Subcutaneous adipose tissue (tissue), 4 donors: ENCODE measurements around the gene RAB3IL1. TPM values are rescaled to one million over a fixed set of nuclear protein-coding genes. Genes with fewer than 3 reads are reported as not detected.

Experiments used
- total RNA-seq, 4 donors: library from RNA; depleted of rRNA; stranded (reverse); fragments of >200 nt; gene quantifications; one replicate each; pipeline ENCODE4 v1.1.0, GENCODE V29; 2016
- TF ChIP-seq, protein P1 (sequence below): fragments of 450-650 bp; IDR thresholded peaks from one replicate; pipeline ENCODE4 v1.5.1; 2016; ENCODE audit warnings: low read depth, mild to moderate bottlenecking, control low read depth, antibody characterized with exemption, moderate library complexity

The RAB3IL1 gene
- 10 to 100 TPM; 12.7 to 36.8 (median 21.0) TPM for total RNA-seq

DNA sequence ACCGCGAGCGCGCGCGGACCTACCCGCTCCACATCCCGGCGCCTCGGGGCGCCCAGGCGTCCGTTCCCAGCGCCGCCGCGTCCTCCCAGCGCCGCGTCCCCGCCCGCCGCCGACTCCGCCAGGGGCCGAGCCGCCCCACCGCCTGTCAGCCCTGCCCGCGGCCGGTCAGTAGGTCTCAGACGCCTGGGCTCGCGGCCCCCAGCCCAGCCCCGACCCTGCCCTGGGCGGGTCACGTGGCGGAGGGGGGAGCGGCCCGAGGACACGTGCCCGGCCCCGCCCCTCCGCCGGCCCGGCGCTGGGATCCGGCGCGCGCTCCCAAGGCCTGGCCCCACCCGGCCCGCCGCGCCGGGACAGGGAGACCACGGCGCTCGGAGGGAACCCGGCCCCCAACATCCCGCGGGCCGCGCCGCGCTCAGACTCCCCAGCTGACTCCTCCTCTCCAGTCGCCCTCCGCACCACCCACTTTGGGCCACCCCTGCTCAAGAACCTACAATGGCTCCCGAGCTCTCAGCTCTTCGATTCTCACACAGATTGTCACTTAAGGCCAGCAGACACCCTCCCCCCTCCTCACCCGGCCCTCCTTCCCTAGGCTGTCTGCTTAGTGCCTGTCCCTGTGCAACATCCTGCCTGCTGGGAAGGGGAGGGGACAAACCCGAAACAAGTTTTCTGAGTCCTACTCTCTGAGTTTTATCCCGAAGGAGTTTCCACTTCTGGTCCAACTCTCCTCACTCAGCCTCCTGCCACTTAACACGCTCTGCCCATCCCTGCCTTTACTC is at the start of gene RAB3IL1:
RAB3IL1 (minus strand) TSS at position 233 of the 776 bp plus-strand sequence; CDS start at position 34, 199 bp downstream.
- TF ChIP-seq, protein P1, sequence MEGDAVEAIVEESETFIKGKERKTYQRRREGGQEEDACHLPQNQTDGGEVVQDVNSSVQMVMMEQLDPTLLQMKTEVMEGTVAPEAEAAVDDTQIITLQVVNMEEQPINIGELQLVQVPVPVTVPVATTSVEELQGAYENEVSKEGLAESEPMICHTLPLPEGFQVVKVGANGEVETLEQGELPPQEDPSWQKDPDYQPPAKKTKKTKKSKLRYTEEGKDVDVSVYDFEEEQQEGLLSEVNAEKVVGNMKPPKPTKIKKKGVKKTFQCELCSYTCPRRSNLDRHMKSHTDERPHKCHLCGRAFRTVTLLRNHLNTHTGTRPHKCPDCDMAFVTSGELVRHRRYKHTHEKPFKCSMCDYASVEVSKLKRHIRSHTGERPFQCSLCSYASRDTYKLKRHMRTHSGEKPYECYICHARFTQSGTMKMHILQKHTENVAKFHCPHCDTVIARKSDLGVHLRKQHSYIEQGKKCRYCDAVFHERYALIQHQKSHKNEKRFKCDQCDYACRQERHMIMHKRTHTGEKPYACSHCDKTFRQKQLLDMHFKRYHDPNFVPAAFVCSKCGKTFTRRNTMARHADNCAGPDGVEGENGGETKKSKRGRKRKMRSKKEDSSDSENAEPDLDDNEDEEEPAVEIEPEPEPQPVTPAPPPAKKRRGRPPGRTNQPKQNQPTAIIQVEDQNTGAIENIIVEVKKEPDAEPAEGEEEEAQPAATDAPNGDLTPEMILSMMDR, result no peak

GRCh38 chr11:61966734-61967115 is 49.4 kb upstream of the RAB3IL1 start:
- TF ChIP-seq, protein P1, result no peak

DNA sequence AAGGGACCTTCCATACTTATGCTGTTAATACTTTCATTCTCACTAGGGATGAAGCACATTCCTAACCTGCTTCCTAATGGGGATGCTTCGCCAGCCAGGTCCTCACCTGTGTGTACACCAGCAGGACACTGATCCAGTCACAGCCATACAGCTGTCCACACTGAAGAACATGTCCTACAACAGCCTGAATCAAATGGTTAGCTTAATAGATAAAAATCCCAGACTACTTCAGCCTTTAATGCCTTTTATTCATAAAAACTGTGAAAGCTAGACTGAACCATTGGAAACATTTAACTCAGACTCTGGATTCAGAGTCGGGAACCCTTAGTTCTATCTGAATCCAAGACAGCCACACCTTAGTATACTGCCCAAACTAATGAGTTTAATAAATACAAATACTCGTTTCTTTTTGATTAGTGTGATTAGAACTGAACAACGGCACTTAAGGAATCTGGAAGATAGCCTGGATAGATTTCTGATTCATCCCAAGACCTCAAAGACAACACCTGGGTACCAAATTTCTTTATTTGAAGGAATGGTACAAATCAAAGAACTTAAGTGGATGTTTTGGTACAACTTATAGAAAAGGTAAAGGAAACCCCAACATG is 46.8 kb upstream of the RAB3IL1 start:
- TF ChIP-seq, protein P1, result no peak

DNA sequence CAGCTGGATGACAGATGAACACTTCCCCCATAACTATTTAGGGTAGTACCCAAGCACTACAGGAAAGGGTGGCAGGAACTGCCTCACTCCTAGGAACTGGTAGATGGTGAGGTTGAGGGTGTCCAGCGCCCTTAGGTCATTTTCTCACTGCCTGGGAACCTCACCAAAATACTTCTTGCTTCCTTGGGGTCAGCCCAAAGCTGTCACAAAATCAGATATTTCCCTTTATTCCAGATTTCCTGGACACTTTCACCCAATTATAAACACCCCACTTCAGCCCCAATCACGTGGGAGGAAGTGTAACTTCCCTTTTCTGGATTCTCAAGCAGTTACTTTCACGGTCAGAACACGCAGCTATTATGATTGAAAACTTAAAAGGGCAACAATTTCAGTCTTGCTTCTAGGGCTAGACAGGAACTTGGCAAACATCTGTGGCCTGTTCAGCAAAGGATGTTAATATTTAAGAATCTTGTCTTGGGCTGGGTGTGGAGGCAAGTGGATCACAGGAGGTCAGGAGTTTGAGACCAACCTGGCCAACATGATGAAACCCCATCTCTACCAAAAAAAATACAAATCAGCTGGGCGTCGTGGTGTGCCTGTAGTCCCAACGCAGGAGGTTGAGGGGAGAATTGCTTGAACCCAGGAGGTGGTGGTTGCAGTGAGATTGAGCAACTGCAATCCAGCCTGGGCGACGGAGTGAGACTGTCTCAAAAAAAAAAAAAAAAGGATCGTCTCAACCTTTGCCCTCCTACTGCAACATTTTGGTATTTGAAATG is 46.1 kb upstream of the RAB3IL1 start:
- TF ChIP-seq, protein P1, result no peak

DNA sequence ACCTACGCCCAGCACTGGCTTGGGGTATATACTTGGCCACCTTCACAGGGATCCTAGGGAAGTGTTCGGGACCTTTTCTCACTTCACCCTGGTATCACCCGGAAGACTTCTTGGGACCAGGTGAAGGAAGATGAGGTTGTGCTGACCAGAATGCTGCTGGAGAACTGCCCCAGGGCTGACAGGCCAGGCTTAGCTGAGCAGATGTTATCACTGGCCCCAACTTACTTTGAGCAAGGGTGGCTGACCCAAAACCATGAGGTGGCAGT is 45.6 kb upstream of the RAB3IL1 start:
- TF ChIP-seq, protein P1, result no peak

DNA sequence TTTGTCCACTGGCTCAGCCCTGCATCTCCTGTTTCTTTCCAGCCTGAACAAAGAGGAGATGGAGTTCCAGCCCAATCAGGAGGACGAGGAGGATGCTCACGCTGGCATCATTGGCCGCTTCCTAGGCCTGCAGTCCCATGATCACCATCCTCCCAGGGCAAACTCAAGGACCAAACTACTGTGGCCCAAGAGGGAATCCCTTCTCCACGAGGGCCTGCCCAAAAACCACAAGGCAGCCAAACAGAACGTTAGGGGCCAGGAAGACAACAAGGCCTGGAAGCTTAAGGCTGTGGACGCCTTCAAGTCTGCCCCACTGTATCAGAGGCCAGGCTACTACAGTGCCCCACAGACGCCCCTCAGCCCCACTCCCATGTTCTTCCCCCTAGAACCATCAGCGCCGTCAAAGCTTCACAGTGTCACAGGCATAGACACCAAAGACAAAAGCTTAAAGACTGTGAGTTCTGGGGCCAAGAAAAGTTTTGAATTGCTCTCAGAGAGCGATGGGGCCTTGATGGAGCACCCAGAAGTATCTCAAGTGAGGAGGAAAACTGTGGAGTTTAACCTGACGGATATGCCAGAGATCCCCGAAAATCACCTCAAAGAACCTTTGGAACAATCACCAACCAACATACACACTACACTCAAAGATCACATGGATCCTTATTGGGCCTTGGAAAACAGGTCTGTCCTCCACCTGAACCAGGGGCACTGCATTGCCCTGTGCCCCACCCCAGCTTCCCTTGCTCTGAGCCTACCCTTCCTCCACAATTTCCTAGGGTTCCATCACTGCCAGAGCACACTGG is 45.0 kb upstream of the RAB3IL1 start:
- TF ChIP-seq, protein P1, result no peak
